ENCODE measurements around the gene TRMO. TPM values are rescaled to one million over a fixed set of nuclear protein-coding genes. Genes with fewer than 3 reads are reported as not detected.

Gene TRMO
- total and polyA plus RNA-seq, 9 of the 15 experiments (the other 6 are each of a cell fraction or from before 2014, with no cell fraction given), result 5.6 to 22.4 (median 16.2) TPM

- TF ChIP-seq MNT (conservative IDR thresholded peaks at IDR 0.05) (peak; percentile 54 to 60; a peak in 2 of 4 replicates), TRIM24 (IDR thresholded peaks at IDR 0.05) (peak; percentile 85 to 90), SMARCA5 (IDR thresholded peaks at IDR 0.05) (peak; percentile 68; the same call in 1 of the 2 replicates), TCF15 (CRISPR knock-in tag; IDR thresholded peaks at IDR 0.05) (no peak), GATA2 (CRISPR knock-in tag; IDR thresholded peaks at IDR 0.05) (peak; percentile 93), TAF1 (IDR thresholded peaks at IDR 0.05; ENCODE audit: control insufficient read depth, extremely low read depth, insufficient read depth, low read length, severe bottlenecking) (peak; percentile 18), RCOR1 (IDR thresholded peaks at IDR 0.05; ENCODE audit: borderline replicate concordance in 1 of 2, low read depth in 2 of 2, low read length in 2 of 2) (peak; percentile 10 to 92; a peak in 2 of 4 replicates), DPF2 (IDR thresholded peaks at IDR 0.05) (peak; percentile 98), LEF1 (IDR thresholded peaks at IDR 0.05) (peak; percentile 97), MTA3 (IDR thresholded peaks at IDR 0.05; ENCODE audit: borderline replicate concordance) (0 out of 2 replicates have a peak, but pooled peaks have one; percentile 68), ZC3H8 (IDR thresholded peaks at IDR 0.05) (peak; percentile 71; the same call in 1 of the 2 replicates), ZNF766 (CRISPR knock-in tag; conservative IDR thresholded peaks at IDR 0.05) (peak; percentile 83), MAFK (IDR thresholded peaks at IDR 0.05; ENCODE audit: low read length) (peak; percentile 22; the same call in 1 of the 2 replicates), MBD2 (IDR thresholded peaks at IDR 0.05; ENCODE audit: borderline replicate concordance, low read depth) (peak; percentile 64; the same call in 1 of the 2 replicates), PBX2 (CRISPR knock-in tag; IDR thresholded peaks at IDR 0.05; ENCODE audit: low read depth) (no peak; the same call in 1 of the 2 replicates), PBX2 (tag; conservative IDR thresholded peaks at IDR 0.05; ENCODE audit: low read depth) (peak; percentile 98), GATAD2B (IDR thresholded peaks at IDR 0.05; ENCODE audit: borderline replicate concordance) (no peak)
- TF ChIP-seq, protein P1, sequence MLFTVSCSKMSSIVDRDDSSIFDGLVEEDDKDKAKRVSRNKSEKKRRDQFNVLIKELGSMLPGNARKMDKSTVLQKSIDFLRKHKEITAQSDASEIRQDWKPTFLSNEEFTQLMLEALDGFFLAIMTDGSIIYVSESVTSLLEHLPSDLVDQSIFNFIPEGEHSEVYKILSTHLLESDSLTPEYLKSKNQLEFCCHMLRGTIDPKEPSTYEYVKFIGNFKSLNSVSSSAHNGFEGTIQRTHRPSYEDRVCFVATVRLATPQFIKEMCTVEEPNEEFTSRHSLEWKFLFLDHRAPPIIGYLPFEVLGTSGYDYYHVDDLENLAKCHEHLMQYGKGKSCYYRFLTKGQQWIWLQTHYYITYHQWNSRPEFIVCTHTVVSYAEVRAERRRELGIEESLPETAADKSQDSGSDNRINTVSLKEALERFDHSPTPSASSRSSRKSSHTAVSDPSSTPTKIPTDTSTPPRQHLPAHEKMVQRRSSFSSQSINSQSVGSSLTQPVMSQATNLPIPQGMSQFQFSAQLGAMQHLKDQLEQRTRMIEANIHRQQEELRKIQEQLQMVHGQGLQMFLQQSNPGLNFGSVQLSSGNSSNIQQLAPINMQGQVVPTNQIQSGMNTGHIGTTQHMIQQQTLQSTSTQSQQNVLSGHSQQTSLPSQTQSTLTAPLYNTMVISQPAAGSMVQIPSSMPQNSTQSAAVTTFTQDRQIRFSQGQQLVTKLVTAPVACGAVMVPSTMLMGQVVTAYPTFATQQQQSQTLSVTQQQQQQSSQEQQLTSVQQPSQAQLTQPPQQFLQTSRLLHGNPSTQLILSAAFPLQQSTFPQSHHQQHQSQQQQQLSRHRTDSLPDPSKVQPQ (CRISPR knock-in tag; IDR thresholded peaks at IDR 0.05; ENCODE audit: borderline replicate concordance), result no peak
- TF ChIP-seq, protein P2, sequence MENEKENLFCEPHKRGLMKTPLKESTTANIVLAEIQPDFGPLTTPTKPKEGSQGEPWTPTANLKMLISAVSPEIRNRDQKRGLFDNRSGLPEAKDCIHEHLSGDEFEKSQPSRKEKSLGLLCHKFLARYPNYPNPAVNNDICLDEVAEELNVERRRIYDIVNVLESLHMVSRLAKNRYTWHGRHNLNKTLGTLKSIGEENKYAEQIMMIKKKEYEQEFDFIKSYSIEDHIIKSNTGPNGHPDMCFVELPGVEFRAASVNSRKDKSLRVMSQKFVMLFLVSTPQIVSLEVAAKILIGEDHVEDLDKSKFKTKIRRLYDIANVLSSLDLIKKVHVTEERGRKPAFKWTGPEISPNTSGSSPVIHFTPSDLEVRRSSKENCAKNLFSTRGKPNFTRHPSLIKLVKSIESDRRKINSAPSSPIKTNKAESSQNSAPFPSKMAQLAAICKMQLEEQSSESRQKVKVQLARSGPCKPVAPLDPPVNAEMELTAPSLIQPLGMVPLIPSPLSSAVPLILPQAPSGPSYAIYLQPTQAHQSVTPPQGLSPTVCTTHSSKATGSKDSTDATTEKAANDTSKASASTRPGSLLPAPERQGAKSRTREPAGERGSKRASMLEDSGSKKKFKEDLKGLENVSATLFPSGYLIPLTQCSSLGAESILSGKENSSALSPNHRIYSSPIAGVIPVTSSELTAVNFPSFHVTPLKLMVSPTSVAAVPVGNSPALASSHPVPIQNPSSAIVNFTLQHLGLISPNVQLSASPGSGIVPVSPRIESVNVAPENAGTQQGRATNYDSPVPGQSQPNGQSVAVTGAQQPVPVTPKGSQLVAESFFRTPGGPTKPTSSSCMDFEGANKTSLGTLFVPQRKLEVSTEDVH (IDR thresholded peaks at IDR 0.05; ENCODE audit: low read depth, partially characterized antibody), result peak; percentile 44
These were observed 21.1 kb upstream of the TRMO start (continued) for GRCh38 chr9:97943308-97943855.
